Activated T-cell treated with anti-CD3 and anti-CD28 coated beads, Interleukin-2, amount 50 U/mL, for 72 hours (primary cell): Measurements from ENCODE around the gene TENM3. TPM values are rescaled to one million over a fixed set of nuclear protein-coding genes. Genes with fewer than 3 reads are reported as not detected.

Experiments used
- ATAC-seq, 2 donors: fragments of 150-1000 bp; cut with Tn5 transposase; replicated peaks in 1 of 2; 2 replicates each; pipeline ENCODE4 v1.10.0; 2021; ENCODE audit warnings: moderate library complexity in 2 of 2, mild to moderate bottlenecking in 1 of 2
- DNase-seq, 2 donors: peaks; one replicate each; pipeline ENCODE4 v3.0.0; 2021 to 2022; ENCODE audit warnings: mixed read lengths in 1 of 2
- H3K27ac Mint-ChIP-seq: one replicate; pipeline ENCODE4 v1.8.0; 2022; ENCODE audit warnings: mild to moderate bottlenecking, moderate library complexity, mixed read lengths
- H3K27me3 Mint-ChIP-seq: one replicate; pipeline ENCODE4 v1.8.0; 2022; ENCODE audit warnings: low read depth, mixed read lengths
- H3K36me3 Mint-ChIP-seq, 2 donors: one replicate each; pipeline ENCODE4 v1.8.0; 2022; ENCODE audit warnings: mixed read lengths in 2 of 2, mild to moderate bottlenecking in 1 of 2; ENCODE audit not compliant: insufficient read depth in 2 of 2
- H3K4me1 Mint-ChIP-seq: one replicate; pipeline ENCODE4 v1.8.0; 2022; ENCODE audit warnings: low read depth, mixed read lengths
- H3K4me3 Mint-ChIP-seq, 2 donors: one replicate each; pipeline ENCODE4 v1.8.0; 2022; ENCODE audit warnings: mild to moderate bottlenecking in 2 of 2, mixed read lengths in 2 of 2, moderate library complexity in 2 of 2
- H3K9me3 Mint-ChIP-seq, 2 donors: one replicate each; pipeline ENCODE4 v1.8.0; 2022; ENCODE audit warnings: mixed read lengths in 2 of 2
- total RNA-seq, 2 donors: library from RNA; stranded (reverse); gene quantifications; one replicate each; pipeline ENCODE4 v1.2.3, GENCODE V29; 2022

TENM3 gene
- total RNA-seq, 2 donors from 2014 or later, result 0.12 TPM; not detected in 1

GRCh38 chr4:182775075-182775474 is 531.9 kb downstream of the TENM3 start:
- ATAC-seq (no peak), DNase-seq (no peak)
- Mint-ChIP-seq H3K36me3 (no peaks in the 10 kb centered on the region), H3K4me3 (no peak overlapping the region), H3K27ac (no peak overlapping the region), H3K9me3 (no peaks in the 10 kb centered on the region), H3K27me3 (peaks cover 5% of the 10 kb centered on the region), H3K4me1 (no peaks in the 10 kb centered on the region)

- Mint-ChIP-seq H3K4me3 (no peak overlapping the region), H3K4me1 (no peaks in the 10 kb centered on the region), H3K9me3 (no peaks in the 10 kb centered on the region), H3K36me3 (no peaks in the 10 kb centered on the region), H3K27ac (no peak overlapping the region), H3K27me3 (peaks cover 5% of the 10 kb centered on the region)
- ATAC-seq (no peak), DNase-seq (no peak)
Measured at GRCh38 chr4:182776376-182777105, 533.3 kb downstream of the TENM3 start.

GRCh38 chr4:182778222-182778982 is 535.2 kb downstream of the TENM3 start:
- no peaks in the 10 kb centered on the region for H3K4me1 Mint-ChIP-seq
- H3K27me3 Mint-ChIP-seq, result peaks cover 5% of the 10 kb centered on the region
- ATAC-seq (no peak), DNase-seq (no peak)
- no peaks in the 10 kb centered on the region for H3K36me3 Mint-ChIP-seq
- H3K4me3 Mint-ChIP-seq, result no peak overlapping the region
- no peaks in the 10 kb centered on the region for H3K9me3 Mint-ChIP-seq
- H3K27ac Mint-ChIP-seq, result no peak overlapping the region

GRCh38 chr4:182786991-182787390 is 543.8 kb downstream of the TENM3 start:
- no peak for DNase-seq
- no peaks in the 10 kb centered on the region for H3K4me1 Mint-ChIP-seq
- H3K27me3 Mint-ChIP-seq, result no peaks in the 10 kb centered on the region
- no peak overlapping the region for H3K4me3 Mint-ChIP-seq
- no peak for ATAC-seq
- H3K27ac Mint-ChIP-seq, result no peak overlapping the region
- H3K36me3 Mint-ChIP-seq, result no peaks in the 10 kb centered on the region
- no peaks in the 10 kb centered on the region for H3K9me3 Mint-ChIP-seq

GRCh38 chr4:182788201-182788600 is 545.0 kb downstream of the TENM3 start:
- Mint-ChIP-seq H3K36me3 (no peaks in the 10 kb centered on the region), H3K4me3 (no peak overlapping the region), H3K4me1 (no peaks in the 10 kb centered on the region), H3K27ac (no peak overlapping the region), H3K9me3 (no peaks in the 10 kb centered on the region), H3K27me3 (no peaks in the 10 kb centered on the region)
- DNase-seq (no peak), ATAC-seq (no peak)

GRCh38 chr4:182789529-182789928 is 546.3 kb downstream of the TENM3 start:
- H3K4me3 Mint-ChIP-seq, result no peak overlapping the region
- no peaks in the 10 kb centered on the region for H3K36me3 Mint-ChIP-seq
- no peak overlapping the region for H3K27ac Mint-ChIP-seq
- H3K9me3 Mint-ChIP-seq, result no peaks in the 10 kb centered on the region
- no peaks in the 10 kb centered on the region for H3K4me1 Mint-ChIP-seq
- no peaks in the 10 kb centered on the region for H3K27me3 Mint-ChIP-seq
- ATAC-seq (no peak), DNase-seq (no peak)

- no peaks in the 10 kb centered on the region for H3K27me3 Mint-ChIP-seq
- H3K27ac Mint-ChIP-seq, result no peak overlapping the region
- DNase-seq, result no peak
- H3K4me3 Mint-ChIP-seq, result no peak overlapping the region
- H3K9me3 Mint-ChIP-seq, result no peaks in the 10 kb centered on the region
- no peaks in the 10 kb centered on the region for H3K36me3 Mint-ChIP-seq
- H3K4me1 Mint-ChIP-seq, result no peaks in the 10 kb centered on the region
- no peak for ATAC-seq
Measured at GRCh38 chr4:182795446-182796238, 552.4 kb downstream of the TENM3 start.

GRCh38 chr4:182799515-182800215 is 556.5 kb downstream of the TENM3 start:
- no peaks in the 10 kb centered on the region for H3K27me3 Mint-ChIP-seq
- no peaks in the 10 kb centered on the region for H3K4me1 Mint-ChIP-seq
- no peaks in the 10 kb centered on the region for H3K9me3 Mint-ChIP-seq
- ATAC-seq, result no peak
- no peak overlapping the region for H3K4me3 Mint-ChIP-seq
- no peak for DNase-seq
- no peaks in the 10 kb centered on the region for H3K36me3 Mint-ChIP-seq
- no peak overlapping the region for H3K27ac Mint-ChIP-seq

- ATAC-seq, result no peak
- no peaks in the 10 kb centered on the region for H3K4me1 Mint-ChIP-seq
- H3K9me3 Mint-ChIP-seq, result no peaks in the 10 kb centered on the region
- DNase-seq, result no peak
- H3K36me3 Mint-ChIP-seq, result no peaks in the 10 kb centered on the region
- H3K27me3 Mint-ChIP-seq, result peaks cover under 1% of the 10 kb centered on the region
- H3K27ac Mint-ChIP-seq, result no peak overlapping the region
- H3K4me3 Mint-ChIP-seq, result no peak overlapping the region
Measured at GRCh38 chr4:182800216-182800515, 557.0 kb downstream of the TENM3 start.

- Mint-ChIP-seq H3K27me3 (peaks cover 10% of the 10 kb centered on the region), H3K9me3 (no peaks in the 10 kb centered on the region), H3K4me3 (no peak overlapping the region), H3K4me1 (peaks cover 3% of the 10 kb centered on the region), H3K36me3 (no peaks in the 10 kb centered on the region), H3K27ac (no peak overlapping the region)
- ATAC-seq (no peak), DNase-seq (no peak)
Measured at GRCh38 chr4:182801636-182802035, 558.4 kb downstream of the TENM3 start.

GRCh38 chr4:182802621-182803020 is 559.4 kb downstream of the TENM3 start:
- peaks cover 7% of the 10 kb centered on the region for H3K4me1 Mint-ChIP-seq
- H3K9me3 Mint-ChIP-seq, result no peaks in the 10 kb centered on the region
- H3K4me3 Mint-ChIP-seq, result no peak overlapping the region
- H3K27me3 Mint-ChIP-seq, result peaks cover 10% of the 10 kb centered on the region
- no peaks in the 10 kb centered on the region for H3K36me3 Mint-ChIP-seq
- DNase-seq, result no peak
- no peak overlapping the region for H3K27ac Mint-ChIP-seq
- ATAC-seq, result no peak

- ATAC-seq, result no peak
- H3K27ac Mint-ChIP-seq, result no peak overlapping the region
- peaks cover 7% of the 10 kb centered on the region for H3K4me1 Mint-ChIP-seq
- no peak for DNase-seq
- no peaks in the 10 kb centered on the region for H3K9me3 Mint-ChIP-seq
- H3K4me3 Mint-ChIP-seq, result no peak overlapping the region
- H3K27me3 Mint-ChIP-seq, result peaks cover 10% of the 10 kb centered on the region
- H3K36me3 Mint-ChIP-seq, result no peaks in the 10 kb centered on the region
Measured at GRCh38 chr4:182803235-182803634, 560.0 kb downstream of the TENM3 start.

- Mint-ChIP-seq H3K4me1 (peaks cover 7% of the 10 kb centered on the region), H3K27ac (no peak overlapping the region), H3K4me3 (no peak overlapping the region), H3K36me3 (no peaks in the 10 kb centered on the region), H3K9me3 (no peaks in the 10 kb centered on the region), H3K27me3 (peaks cover 10% of the 10 kb centered on the region)
- DNase-seq (no peak), ATAC-seq (no peak)
Measured at GRCh38 chr4:182804131-182804530, 560.9 kb downstream of the TENM3 start.
